Adrenal gland (tissue), 5 donors: ENCODE data around the gene COL1A1.

Experiments
- POLR2A ChIP-seq, 2 donors: fragments of 450-650 bp; IDR thresholded peaks; one replicate each; pipeline ENCODE4 v1.6.1; 2017; ENCODE audit warnings: antibody characterized with exemption in 2 of 2, mild to moderate bottlenecking in 2 of 2, moderate library complexity in 1 of 2
- TF ChIP-seq, protein P1 (sequence below), 6 experiments: fragments of 450-650 bp in 4 of 6; fragments of 200-600 bp in 2 of 6; sonication (generic) in 1 of 6; IDR thresholded peaks; 1 replicate in 5 of 6; 2 replicates in 1 of 6; pipeline versions ENCODE4 v1.5.1 to v1.8.0; 2016 to 2021; ENCODE audit warnings: antibody characterized with exemption in 6 of 6, mild to moderate bottlenecking in 2 of 6, moderate library complexity in 1 of 6
- donor health status: DM: no; HTN: no; CAD: no.

DNA sequence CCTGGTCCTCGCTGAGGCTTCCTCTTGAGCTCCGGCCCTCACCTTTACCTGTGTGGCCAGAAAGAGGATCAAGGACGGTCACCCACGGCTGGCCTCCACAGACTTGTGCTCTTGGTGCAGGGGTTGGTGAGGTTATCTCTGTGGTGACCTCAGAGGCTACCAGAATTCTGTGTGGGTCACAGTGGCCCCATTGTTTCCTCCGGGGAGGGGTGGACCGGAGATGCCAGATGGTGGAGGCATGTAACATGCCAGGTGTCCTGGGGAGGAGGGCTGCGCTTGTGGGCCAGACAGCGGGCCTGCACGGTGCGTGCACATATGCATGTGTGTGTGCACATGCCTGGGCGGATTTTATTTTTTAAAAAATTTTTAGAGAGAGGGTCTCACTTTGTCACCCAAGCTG, 29.3 kb downstream of the COL1A1 start:
- TF ChIP-seq, protein P1, sequence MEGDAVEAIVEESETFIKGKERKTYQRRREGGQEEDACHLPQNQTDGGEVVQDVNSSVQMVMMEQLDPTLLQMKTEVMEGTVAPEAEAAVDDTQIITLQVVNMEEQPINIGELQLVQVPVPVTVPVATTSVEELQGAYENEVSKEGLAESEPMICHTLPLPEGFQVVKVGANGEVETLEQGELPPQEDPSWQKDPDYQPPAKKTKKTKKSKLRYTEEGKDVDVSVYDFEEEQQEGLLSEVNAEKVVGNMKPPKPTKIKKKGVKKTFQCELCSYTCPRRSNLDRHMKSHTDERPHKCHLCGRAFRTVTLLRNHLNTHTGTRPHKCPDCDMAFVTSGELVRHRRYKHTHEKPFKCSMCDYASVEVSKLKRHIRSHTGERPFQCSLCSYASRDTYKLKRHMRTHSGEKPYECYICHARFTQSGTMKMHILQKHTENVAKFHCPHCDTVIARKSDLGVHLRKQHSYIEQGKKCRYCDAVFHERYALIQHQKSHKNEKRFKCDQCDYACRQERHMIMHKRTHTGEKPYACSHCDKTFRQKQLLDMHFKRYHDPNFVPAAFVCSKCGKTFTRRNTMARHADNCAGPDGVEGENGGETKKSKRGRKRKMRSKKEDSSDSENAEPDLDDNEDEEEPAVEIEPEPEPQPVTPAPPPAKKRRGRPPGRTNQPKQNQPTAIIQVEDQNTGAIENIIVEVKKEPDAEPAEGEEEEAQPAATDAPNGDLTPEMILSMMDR (IDR thresholded peaks at IDR 0.05): no peak
- no peak for TF ChIP-seq POLR2A (IDR thresholded peaks at IDR 0.05)
